ENCODE data around the gene PARP9. TPM values are rescaled to one million over a fixed set of nuclear protein-coding genes. Genes with fewer than 3 reads are reported as not detected.
A peak's percentile ranks its signal among the peaks of the same experiment; 100 is the strongest.
"Not testable (repeated sequence)": the region's sequence is repeated elsewhere in the genome, so short reads cannot be mapped to it uniquely, and the experiment has no call there.

The PARP9 gene
- total and polyA plus RNA-seq, 12 donors: 20.8 to 70.5 (median 40.7) TPM

- WGBS, 4 donors: 7 to 11% (median 9%) methylated on average over 19 of the region's 19 CpGs
- no peaks in the 10 kb centered on the region for H3K36me3 ChIP-seq (replicated peaks in 1 of 2)
- intact Hi-C loops (cut with DNase I): no loop called here
- H3K4me3 ChIP-seq: peak overlapping the region in 2 of 4 donors; percentile 84 to 92
- peak overlapping the region; percentile 88 to 100 (median 97) for H3K27ac ChIP-seq
- H3K9me3 ChIP-seq (replicated peaks in 1 of 3): peaks cover 0 to 6% (median 0%) of the 10 kb centered on the region in 3 donors
- no peak for TF ChIP-seq CTCF (IDR thresholded peaks at IDR 0.05)
- no peak for TF ChIP-seq POLR2A (IDR thresholded peaks at IDR 0.05)
- no peak for DNase-seq
- peaks cover 11 to 43% of the 10 kb centered on the region in 2 donors for H3K4me1 ChIP-seq (replicated peaks in 1 of 2)
- H3K27me3 ChIP-seq: no peaks in the 10 kb centered on the region
Measured at GRCh38 chr3:122513386-122514122, 50.5 kb downstream of the PARP9 start.

DNA sequence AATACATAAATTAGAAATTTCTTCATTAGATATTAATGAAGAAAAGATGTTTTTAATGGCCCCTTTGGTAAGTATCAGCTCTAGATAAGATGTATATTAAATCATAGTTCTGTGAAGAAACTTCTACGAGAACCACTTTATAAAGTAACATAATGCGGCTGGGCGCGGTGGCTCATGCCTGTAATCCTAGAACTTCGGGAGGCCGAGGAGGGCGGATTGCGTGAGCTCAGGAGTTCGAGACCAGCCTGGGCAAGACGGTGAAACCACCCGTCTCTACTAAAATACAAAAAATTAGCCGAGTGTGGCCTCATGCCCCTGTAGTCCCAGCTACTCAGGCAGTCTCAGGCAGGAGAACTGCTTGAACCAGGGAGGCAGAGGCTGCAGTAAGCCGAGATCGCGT lies 51.8 kb downstream of the PARP9 start:
- no peak for DNase-seq
- 90 to 93% (median 92%) methylated on average over 15 of the region's 15 CpGs for WGBS, 4 donors
- H3K9me3 ChIP-seq (replicated peaks in 1 of 3): peaks cover 0 to 6% (median 0%) of the 10 kb centered on the region in 3 donors
- peaks cover 13 to 43% of the 10 kb centered on the region in 2 donors for H3K4me1 ChIP-seq (replicated peaks in 1 of 2)
- no peaks in the 10 kb centered on the region for H3K27me3 ChIP-seq
- no peak overlapping the region for H3K27ac ChIP-seq
- H3K36me3 ChIP-seq (replicated peaks in 1 of 2): no peaks in the 10 kb centered on the region
- H3K4me3 ChIP-seq: no peak overlapping the region
- TF ChIP-seq POLR2A (IDR thresholded peaks at IDR 0.05) (no peak), CTCF (IDR thresholded peaks at IDR 0.05) (no peak)
- intact Hi-C loops (cut with DNase I): no loop called here

DNA sequence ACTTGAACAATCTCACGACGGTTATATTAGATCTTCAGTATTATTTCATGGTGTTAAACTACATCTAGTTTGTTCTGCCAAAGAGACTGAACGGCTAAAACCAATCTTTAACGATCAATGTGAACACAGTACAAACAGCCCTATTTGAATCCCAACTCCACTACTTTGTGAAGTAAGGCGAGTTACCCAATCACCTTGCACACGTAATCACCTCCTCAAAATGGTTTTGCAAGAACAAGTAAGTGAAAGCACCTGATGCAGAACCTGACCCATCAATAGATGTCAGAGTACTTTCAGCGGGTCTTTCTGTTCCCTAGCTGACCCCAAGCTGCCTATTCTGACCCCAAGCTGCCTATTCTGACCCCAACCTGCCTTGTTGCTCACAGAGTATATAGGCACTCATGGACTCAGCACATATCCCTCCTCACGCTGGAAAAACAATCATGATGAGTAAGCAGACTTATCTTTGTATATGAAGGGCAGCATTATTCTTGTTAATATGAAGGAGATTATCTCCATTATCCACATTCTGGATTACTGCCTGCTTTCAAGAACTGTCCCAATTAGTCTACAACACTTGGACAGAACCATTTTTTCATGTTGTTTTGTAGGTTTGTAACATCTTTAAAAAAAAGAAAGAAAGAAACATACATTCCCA lies 53.1 kb downstream of the PARP9 start:
- TF ChIP-seq POLR2A (IDR thresholded peaks at IDR 0.05): no peak
- TF ChIP-seq CTCF (IDR thresholded peaks at IDR 0.05): no peak
- peaks cover 13 to 47% of the 10 kb centered on the region in 2 donors for H3K4me1 ChIP-seq (replicated peaks in 1 of 2)
- H3K27me3 ChIP-seq: no peaks in the 10 kb centered on the region
- H3K9me3 ChIP-seq (replicated peaks in 1 of 3): peaks cover 0 to 6% (median 0%) of the 10 kb centered on the region in 3 donors
- no peak for DNase-seq
- peak overlapping the region in 1 of 5 donors; percentile 24 for H3K27ac ChIP-seq
- WGBS, 4 donors: 84 to 91% (median 86%) methylated on average over 7 to 8 of the region's 8 CpGs
- H3K4me3 ChIP-seq: no peak overlapping the region
- intact Hi-C loops (cut with DNase I): no loop called here
- H3K36me3 ChIP-seq (replicated peaks in 1 of 2): no peaks in the 10 kb centered on the region

DNA sequence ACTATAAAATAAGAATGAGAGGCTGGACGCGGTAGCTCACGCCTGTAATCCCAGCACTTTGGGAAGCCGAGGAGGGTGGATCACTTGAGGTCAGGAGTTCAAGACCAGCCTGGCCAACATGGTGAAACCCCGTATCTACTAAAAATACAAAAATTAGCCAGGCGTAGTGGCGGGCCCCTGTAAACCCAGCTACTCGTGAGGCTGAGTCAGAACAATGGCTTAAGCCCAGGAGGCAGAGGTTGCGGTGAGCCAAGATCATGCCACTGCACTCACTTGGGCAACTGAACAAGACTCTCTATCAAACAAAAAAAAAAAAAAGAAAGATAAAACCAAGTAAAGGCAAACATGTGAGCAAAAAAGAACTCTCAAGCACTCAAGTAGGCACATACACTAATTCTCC lies 55.2 kb downstream of the PARP9 start:
- H3K27me3 ChIP-seq; H3K36me3 ChIP-seq (replicated peaks in 1 of 2); H3K4me3 ChIP-seq; intact Hi-C loops (cut with DNase I); H3K9me3 ChIP-seq (replicated peaks in 1 of 3): not testable (repeated sequence)
- Histone ChIP-seq H3K4me1 (replicated peaks in 1 of 2) (peaks cover 13 to 47% of the 10 kb centered on the region in 2 donors), H3K27ac (peak overlapping the region; percentile 10 to 82 (median 69))
- DNase-seq: peak; percentile 74 to 89 (median 86)
- peak in 1 of 2 donors; percentile 14 for TF ChIP-seq POLR2A (IDR thresholded peaks at IDR 0.05)
- WGBS, 4 donors: 47 to 60% (median 57%) methylated on average over 9 of the region's 9 CpGs
